NCI-H510A treated with DMSO at 0.1 percent for 48 hours (cell line): ENCODE data around the gene SH2D3C.
"Not testable (repeated sequence)": the region's sequence is repeated elsewhere in the genome, so short reads cannot be mapped to it uniquely, and the experiment has no call there.

Experiments
- DNase-seq: peaks from one replicate; lab custom pipeline; 2025; lab: John Stamatoyannopoulos, UW

The SH2D3C gene

GRCh38 chr9:127763918-127764384 is 14.5 kb downstream of the SH2D3C start:
- DNase-seq: no peak

- no peak for DNase-seq
Measured at GRCh38 chr9:127762111-127762676, 16.3 kb downstream of the SH2D3C start.

- DNase-seq: no peak
Measured at GRCh38 chr9:127761491-127761956, 16.9 kb downstream of the SH2D3C start.

GRCh38 chr9:127761061-127761460 is 17.4 kb downstream of the SH2D3C start:
- DNase-seq: no peak

GRCh38 chr9:127758843-127759242 is 19.6 kb downstream of the SH2D3C start:
- no peak for DNase-seq

GRCh38 chr9:127756776-127757175 is 21.7 kb downstream of the SH2D3C start:
- not testable (repeated sequence) for DNase-seq

GRCh38 chr9:127756233-127756632 is 22.2 kb downstream of the SH2D3C start:
- DNase-seq: no peak

- DNase-seq: peak; percentile 32
Measured at GRCh38 chr9:127755061-127756060, 23.1 kb downstream of the SH2D3C start.

- peak; percentile 36 for DNase-seq
Measured at GRCh38 chr9:127754099-127755060, 24.1 kb downstream of the SH2D3C start.

GRCh38 chr9:127753622-127754021 is 24.8 kb downstream of the SH2D3C start:
- DNase-seq: no peak

GRCh38 chr9:127753148-127753547 is 25.3 kb downstream of the SH2D3C start:
- DNase-seq: no peak

GRCh38 chr9:127751269-127752054 is 27.0 kb downstream of the SH2D3C start:
- no peak for DNase-seq

- no peak for DNase-seq
Measured at GRCh38 chr9:127749090-127749787, 29.2 kb downstream of the SH2D3C start.

GRCh38 chr9:127746959-127747569 is 31.4 kb downstream of the SH2D3C start:
- no peak for DNase-seq

- no peak for DNase-seq
Measured at GRCh38 chr9:127744398-127745110, 33.9 kb downstream of the SH2D3C start.

GRCh38 chr9:127742435-127743088 is 35.9 kb downstream of the SH2D3C start:
- no peak for DNase-seq

GRCh38 chr9:127741831-127742434 is 36.5 kb downstream of the SH2D3C start:
- DNase-seq: no peak

- no peak for DNase-seq
Measured at GRCh38 chr9:127739614-127740330, 38.7 kb downstream of the SH2D3C start.
